Kidney capillary endothelial cell (primary cell): Measurements from ENCODE around the gene PTOV1.
"Not testable (repeated sequence)": the region's sequence is repeated elsewhere in the genome, so short reads cannot be mapped to it uniquely, and the experiment has no call there.

Experiments
- DNase-seq: peaks from one replicate; pipeline ENCODE4 v3.0.0-alpha.2; 2018; ENCODE audit warnings: low spot score

Gene PTOV1

GRCh38 chr19:49817964-49818648, 32.9 kb upstream of the PTOV1 start, which contains the start of gene MED25:
Gene MED25, plus strand, starts transcription at chr19:49818289. Its CDS starts 53 bp downstream, at chr19:49818342.
- peak; percentile 81 for DNase-seq

- no peak for DNase-seq
Measured at GRCh38 chr19:49818649-49819370, 32.1 kb upstream of the PTOV1 start.

DNA sequence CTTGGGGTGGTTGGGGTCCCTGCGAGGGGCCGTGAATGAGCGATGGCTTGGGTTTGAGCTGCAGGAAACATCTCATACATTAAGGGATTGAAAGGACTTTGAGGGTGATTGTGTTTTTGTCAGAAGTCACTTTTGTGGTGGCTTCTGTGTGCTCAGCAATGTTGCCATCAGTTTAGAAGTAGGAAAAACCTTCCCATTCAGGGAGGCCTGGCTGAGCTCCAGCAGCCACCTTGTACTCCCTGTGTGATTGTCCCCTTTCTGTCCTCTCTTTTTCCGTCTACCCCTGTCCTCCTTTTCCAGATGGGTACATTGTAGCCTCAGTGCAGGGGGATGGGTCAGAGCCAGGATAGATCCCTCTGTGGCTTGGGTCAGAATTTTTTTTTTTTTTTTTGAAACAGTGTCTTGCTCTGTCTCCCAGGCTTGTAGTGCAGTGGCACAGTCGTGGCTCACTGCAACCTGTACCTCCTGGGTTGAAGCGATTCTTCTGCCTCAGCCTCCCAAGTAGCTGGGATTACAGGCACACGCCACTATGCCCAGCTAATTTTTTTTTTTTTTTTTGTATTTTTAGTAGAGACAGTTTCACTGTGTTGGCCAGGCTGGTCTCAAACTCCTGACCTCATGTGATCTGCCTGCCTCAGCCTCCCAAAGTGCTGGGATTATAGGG, 31.4 kb upstream of the PTOV1 start:
- DNase-seq: not testable (repeated sequence)

DNA sequence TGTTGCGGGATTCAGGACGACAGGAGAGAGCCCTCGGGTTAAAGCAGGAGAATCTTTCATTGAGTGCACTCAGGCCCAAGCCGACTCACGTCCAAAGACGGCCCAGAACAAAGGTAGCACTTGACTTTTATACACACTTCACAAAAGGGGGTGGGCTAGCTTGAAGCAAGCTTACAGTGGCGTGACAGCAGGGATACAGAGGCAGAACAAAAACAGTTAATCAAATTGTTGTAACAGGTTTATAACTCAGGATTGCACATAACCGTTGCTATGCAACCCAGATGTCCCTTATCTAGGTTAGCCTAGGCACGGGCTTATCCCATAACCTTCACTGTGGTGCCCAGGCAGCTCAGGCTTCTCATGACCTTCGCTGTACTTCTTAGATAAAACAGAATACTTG, 30.8 kb upstream of the PTOV1 start:
- DNase-seq: no peak

DNA sequence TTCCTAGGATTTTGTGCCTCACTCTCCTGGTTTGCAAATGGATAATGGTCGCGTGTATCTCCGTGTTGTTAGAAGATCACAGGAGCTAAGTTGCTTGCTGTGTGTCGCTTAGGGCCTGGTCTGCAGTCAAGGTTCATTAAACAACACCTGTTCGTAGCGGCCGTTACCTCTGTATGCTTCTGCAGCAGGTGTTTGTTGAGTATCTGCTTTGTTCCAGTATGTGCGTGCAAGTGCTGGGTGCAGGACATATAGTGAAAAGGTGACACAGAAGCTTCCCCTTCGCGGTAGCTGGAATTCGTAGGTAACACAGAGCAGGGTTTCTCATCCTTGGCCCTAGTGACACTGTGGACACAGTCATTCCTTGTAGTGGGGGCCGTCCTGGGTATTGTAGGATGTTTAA, 27.5 kb upstream of the PTOV1 start:
- DNase-seq: no peak

- no peak for DNase-seq
Measured at GRCh38 chr19:49824662-49825061, 26.3 kb upstream of the PTOV1 start.

GRCh38 chr19:49827034-49827433, 23.9 kb upstream of the PTOV1 start:
- DNase-seq: no peak

- DNase-seq: no peak
Measured at GRCh38 chr19:49829200-49829599, 21.8 kb upstream of the PTOV1 start.

DNA sequence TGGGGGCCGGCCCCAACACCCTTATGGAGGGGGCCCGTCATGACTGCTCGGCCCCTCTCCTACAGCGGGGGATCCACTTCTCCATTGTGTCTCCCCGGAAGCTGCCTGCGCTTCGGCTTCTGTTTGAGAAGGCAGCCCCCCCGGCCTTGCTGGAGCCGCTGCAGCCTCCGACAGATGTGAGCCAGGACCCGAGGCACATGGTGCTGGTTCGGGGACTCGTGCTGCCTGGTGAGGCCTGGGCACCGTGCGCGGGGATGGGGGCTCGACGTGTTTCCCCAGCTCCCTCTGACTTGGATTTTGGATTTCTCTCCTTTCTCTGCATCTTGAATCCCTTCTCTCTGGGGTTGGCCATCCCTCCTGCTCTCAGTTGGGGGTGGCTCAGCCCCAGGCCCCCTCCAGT, 21.2 kb upstream of the PTOV1 start:
- DNase-seq: no peak

GRCh38 chr19:49830766-49831165, 20.2 kb upstream of the PTOV1 start:
- no peak for DNase-seq

- no peak for DNase-seq
Measured at GRCh38 chr19:49831592-49831991, 19.4 kb upstream of the PTOV1 start.

DNA sequence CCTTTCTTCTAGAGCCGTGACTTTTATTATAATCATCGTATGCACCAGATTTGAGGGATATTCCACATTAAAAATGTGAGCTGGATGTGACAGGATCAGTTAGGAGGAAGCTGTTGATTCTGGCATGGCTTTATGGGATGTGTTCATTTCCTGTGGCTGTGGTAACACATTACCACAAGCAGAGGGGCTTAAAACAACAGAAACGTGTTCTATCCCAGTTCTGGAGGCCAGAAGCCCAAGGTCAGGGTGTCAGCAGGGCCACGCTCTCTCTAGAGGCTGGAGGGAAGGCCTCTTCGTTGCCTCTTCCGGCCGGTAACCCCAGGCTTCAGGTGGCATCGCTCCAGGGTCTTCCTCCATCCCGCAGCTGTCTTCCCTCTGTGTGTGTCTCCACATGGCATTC, 18.4 kb upstream of the PTOV1 start:
- DNase-seq: no peak

DNA sequence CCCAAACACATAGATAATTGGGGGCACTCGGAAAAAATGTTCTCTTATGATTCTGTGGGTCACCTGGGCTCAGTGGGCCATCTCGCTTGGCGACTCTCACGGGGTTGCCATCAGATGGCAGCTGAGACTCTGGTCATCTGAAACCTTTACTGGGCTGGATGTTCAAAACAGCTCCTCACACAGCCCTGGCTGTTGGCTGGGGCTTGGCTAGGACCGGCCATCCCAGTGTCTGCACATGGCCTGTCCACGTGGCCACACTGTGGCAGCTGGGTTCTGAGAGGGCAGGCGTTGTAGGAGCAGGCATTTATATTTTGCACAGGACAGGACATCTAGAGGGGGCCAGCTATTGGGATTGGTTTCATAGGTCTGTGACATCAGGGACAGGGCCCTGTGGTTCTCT, 17.4 kb upstream of the PTOV1 start:
- no peak for DNase-seq

GRCh38 chr19:49835562-49835961, 15.4 kb upstream of the PTOV1 start:
- no peak for DNase-seq

DNA sequence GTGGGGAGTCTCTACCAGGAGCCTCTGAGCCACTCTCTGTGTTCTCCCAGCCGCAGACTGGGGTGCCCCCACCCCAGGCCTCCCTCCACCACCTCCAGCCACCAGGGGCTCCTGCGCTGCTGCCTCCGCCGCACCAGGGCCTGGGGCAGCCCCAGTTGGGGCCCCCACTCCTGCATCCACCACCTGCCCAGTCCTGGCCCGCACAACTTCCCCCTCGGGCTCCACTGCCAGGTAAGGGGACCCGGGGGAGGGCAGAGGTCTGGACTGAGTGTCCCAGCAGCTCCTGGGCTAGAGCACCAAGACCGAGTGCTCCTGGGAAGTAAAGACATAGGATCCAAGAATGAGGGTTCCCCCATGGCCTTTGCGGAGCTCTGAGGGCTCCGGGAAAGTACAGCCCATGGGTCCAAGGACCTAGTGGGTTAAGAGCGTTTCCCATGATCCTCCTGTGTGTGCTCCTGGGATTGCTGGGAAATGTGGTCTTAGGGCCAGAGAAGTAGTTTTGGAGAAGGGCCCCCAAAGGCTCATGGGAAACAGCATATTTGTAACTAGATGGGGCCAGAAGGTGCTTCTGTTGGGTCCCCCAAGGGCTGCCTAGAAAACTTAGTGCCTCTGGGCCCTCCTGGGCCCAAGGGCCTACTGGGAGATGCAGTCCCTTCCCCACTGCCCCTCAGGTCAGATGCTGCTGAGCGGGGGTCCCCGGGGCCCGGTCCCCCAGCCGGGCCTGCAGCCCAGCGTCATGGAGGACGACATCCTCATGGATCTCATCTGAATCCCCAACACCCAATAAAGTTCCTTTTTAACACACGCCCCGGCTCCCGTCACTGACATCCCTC, 14.6 kb upstream of the PTOV1 start:
- no peak for DNase-seq

GRCh38 chr19:49837009-49837310, 14.0 kb upstream of the PTOV1 start:
- no peak for DNase-seq

GRCh38 chr19:49837425-49837824, 13.5 kb upstream of the PTOV1 start:
- no peak for DNase-seq

DNA sequence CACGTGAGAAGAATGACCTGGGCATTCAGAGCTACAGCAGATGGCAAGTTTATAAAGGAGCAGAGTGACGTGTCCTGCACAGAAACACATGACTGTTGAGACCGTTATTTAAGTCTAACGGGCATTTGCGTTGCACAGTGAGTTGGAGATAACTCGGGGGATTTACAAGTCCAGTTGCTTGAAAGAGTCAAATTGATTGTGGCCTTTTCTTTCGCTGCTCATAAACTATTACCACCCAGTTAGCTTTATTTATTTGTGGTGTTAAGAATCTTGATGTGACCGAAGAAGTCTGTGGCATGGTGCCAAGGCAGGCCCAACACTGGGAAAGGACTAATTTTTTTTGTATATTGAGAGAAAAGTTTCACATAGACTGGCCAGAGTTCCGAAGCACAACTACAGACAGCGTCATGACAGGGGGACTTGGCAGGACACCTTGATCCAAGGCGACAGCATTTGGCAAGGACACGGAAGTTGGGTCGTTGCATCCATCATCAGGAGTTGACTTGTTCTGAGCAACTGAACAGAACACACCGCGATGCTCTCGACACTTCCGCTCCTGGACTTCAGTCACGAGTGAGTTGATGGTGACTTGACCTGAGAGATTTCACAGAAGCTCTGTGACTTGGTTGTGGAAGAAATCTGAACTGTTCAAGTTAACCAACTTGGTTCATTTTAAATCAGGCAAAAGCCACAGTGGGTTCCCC, 11.9 kb upstream of the PTOV1 start:
- DNase-seq: no peak

- DNase-seq: no peak
Measured at GRCh38 chr19:49839713-49840112, 11.2 kb upstream of the PTOV1 start.

- DNase-seq: no peak
Measured at GRCh38 chr19:49840321-49840720, 10.6 kb upstream of the PTOV1 start.

DNA sequence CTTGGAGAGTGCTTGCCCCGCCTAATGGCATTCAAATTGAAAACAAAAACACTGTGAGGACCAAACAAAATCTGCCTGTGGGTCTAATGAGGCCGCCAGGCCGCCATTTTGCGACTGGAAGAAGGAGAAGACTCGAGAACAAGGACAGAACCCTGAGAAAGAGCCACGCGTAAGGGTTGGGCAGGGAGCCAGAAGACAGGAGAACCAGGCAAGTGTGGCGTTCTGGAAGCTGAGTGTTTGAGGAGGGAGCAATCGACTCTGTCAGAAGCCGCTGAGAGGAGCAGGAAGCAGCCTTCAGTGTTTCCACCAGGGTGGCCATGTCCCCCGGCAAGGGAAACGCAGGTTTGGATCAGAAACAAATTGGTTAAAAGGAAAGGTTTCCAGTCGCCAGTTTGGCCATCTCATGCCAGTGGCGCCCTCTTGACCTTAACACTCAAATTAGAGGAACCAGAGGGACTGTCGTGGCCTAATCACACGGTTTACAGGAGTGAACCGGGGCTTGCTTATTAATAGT, 10.2 kb upstream of the PTOV1 start:
- DNase-seq: no peak

GRCh38 chr19:49843265-49843664, 7.7 kb upstream of the PTOV1 start:
- DNase-seq: no peak
